SK-N-SH treated with all-trans-retinoic acid at 6 μM for 48 hours (cell line): ENCODE data around the gene CADM1.

Experiments used
- ATAC-seq: fragments of 200-7000 bp; cut with Tn5 transposase; 3 replicates; pipeline ENCODE4 v1.9.1; 2020; ENCODE audit warnings: mild to moderate bottlenecking, moderate library complexity
- ARNTL ChIP-seq: fragments of 450-650 bp; formaldehyde crosslinking; IDR thresholded peaks from 2 replicates; pipeline ENCODE4 v1.5.0; 2020; ENCODE audit warnings: low read depth, mild to moderate bottlenecking, moderate library complexity, borderline replicate concordance
- BACH2 ChIP-seq: fragments of 250-450 bp; sonication (Bioruptor Pico); IDR thresholded peaks from 2 replicates; pipeline ENCODE4 v1.9.0; 2021; ENCODE audit warnings: mild to moderate bottlenecking, borderline replicate concordance
- CREB5 ChIP-seq: fragments of 250-450 bp; sonication (Bioruptor Pico); IDR thresholded peaks from 2 replicates; pipeline ENCODE4 v1.5.1; 2020; ENCODE audit warnings: low read depth, mild to moderate bottlenecking, moderate library complexity
- CSDC2 ChIP-seq: fragments of 250-450 bp; sonication (Bioruptor Pico); IDR thresholded peaks from 2 replicates; pipeline ENCODE4 v1.5.0; 2020; ENCODE audit warnings: mild to moderate bottlenecking, moderate library complexity
- ESRRG ChIP-seq: fragments of 250-450 bp; sonication (Bioruptor Pico); IDR thresholded peaks from 2 replicates; pipeline ENCODE4 v1.6.1; 2021; ENCODE audit warnings: mild to moderate bottlenecking
- PATZ1 ChIP-seq: fragments of 250-450 bp; sonication (Bioruptor Pico); IDR thresholded peaks from 2 replicates; pipeline ENCODE4 v1.8.0; 2020; ENCODE audit warnings: mild to moderate bottlenecking, moderate library complexity, borderline replicate concordance
- POU6F1 ChIP-seq: fragments of 250-450 bp; sonication (Bioruptor Pico); IDR thresholded peaks from 2 replicates; pipeline ENCODE4 v1.8.0; 2021; ENCODE audit warnings: low read depth, mild to moderate bottlenecking, moderate library complexity, borderline replicate concordance
- PPARA ChIP-seq: fragments of 250-450 bp; sonication (Bioruptor Pico); IDR thresholded peaks from 2 replicates; pipeline ENCODE4 v1.5.0; 2020; ENCODE audit warnings: mild to moderate bottlenecking, borderline replicate concordance
- RARB ChIP-seq: fragments of 250-450 bp; sonication (Bioruptor Pico); IDR thresholded peaks from 2 replicates; pipeline ENCODE4 v1.8.0; 2021; ENCODE audit warnings: mild to moderate bottlenecking, moderate library complexity
- SNAI2 ChIP-seq: fragments of 250-450 bp; sonication (Bioruptor Pico); IDR thresholded peaks from 2 replicates; pipeline ENCODE4 v1.5.0; 2020; ENCODE audit warnings: mild to moderate bottlenecking, moderate library complexity
- TCF4 ChIP-seq: fragments of 250-450 bp; sonication (Bioruptor Pico); IDR thresholded peaks from 2 replicates; pipeline ENCODE4 v1.8.0; 2021; ENCODE audit warnings: mild to moderate bottlenecking, moderate library complexity, borderline replicate concordance
- TOX ChIP-seq: fragments of 250-450 bp; sonication (Bioruptor Pico); IDR thresholded peaks from 2 replicates; pipeline ENCODE4 v1.8.0; 2021; ENCODE audit warnings: mild to moderate bottlenecking, moderate library complexity, borderline replicate concordance
- TSHZ2 ChIP-seq: fragments of 250-450 bp; sonication (Bioruptor Pico); IDR thresholded peaks from 2 replicates; pipeline ENCODE4 v1.5.0; 2020; ENCODE audit warnings: mild to moderate bottlenecking, moderate library complexity
- ZC3H10 ChIP-seq: fragments of 250-450 bp; sonication (Bioruptor Pico); IDR thresholded peaks from 2 replicates; pipeline ENCODE4 v1.5.1; 2021; ENCODE audit warnings: mild to moderate bottlenecking, moderate library complexity
- ZFP3 ChIP-seq: fragments of 250-450 bp; sonication (Bioruptor Pico); IDR thresholded peaks from 2 replicates; pipeline ENCODE4 v1.5.0; 2020; ENCODE audit warnings: mild to moderate bottlenecking, moderate library complexity
- ZNF565 ChIP-seq: fragments of 450-650 bp; formaldehyde crosslinking; conservative IDR thresholded peaks from 2 replicates; pipeline ENCODE4 v1.5.0; 2020; ENCODE audit warnings: low read depth, mild to moderate bottlenecking, moderate library complexity

CADM1 gene

GRCh38 chr11:115122274-115122673 lies 381.9 kb downstream of the CADM1 start:
- ATAC-seq, result no peak
- TF ChIP-seq TOX (CRISPR knock-in tag) (no peak), TSHZ2 (no peak), CSDC2 (CRISPR knock-in tag) (no peak), ZC3H10 (CRISPR knock-in tag) (no peak), TCF4 (CRISPR knock-in tag) (no peak), SNAI2 (CRISPR knock-in tag) (no peak), ZNF565 (CRISPR knock-in tag) (no peak), PATZ1 (no peak), PPARA (CRISPR knock-in tag) (no peak), RARB (no peak), ZFP3 (CRISPR knock-in tag) (no peak), ARNTL (no peak), ESRRG (CRISPR knock-in tag) (no peak), POU6F1 (no peak), CREB5 (CRISPR knock-in tag) (no peak), BACH2 (CRISPR knock-in tag) (no peak)
